ENCODE data around the gene TBC1D10B. TPM values are rescaled to one million over a fixed set of nuclear protein-coding genes. Genes with fewer than 3 reads are reported as not detected.

TBC1D10B gene, protein sequence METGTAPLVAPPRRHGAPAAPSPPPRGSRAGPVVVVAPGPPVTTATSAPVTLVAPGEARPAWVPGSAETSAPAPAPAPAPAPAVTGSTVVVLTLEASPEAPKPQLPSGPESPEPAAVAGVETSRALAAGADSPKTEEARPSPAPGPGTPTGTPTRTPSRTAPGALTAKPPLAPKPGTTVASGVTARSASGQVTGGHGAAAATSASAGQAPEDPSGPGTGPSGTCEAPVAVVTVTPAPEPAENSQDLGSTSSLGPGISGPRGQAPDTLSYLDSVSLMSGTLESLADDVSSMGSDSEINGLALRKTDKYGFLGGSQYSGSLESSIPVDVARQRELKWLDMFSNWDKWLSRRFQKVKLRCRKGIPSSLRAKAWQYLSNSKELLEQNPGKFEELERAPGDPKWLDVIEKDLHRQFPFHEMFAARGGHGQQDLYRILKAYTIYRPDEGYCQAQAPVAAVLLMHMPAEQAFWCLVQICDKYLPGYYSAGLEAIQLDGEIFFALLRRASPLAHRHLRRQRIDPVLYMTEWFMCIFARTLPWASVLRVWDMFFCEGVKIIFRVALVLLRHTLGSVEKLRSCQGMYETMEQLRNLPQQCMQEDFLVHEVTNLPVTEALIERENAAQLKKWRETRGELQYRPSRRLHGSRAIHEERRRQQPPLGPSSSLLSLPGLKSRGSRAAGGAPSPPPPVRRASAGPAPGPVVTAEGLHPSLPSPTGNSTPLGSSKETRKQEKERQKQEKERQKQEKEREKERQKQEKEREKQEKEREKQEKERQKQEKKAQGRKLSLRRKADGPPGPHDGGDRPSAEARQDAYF
- total RNA-seq (2013), result 29.3 TPM
- polyA plus RNA-seq, result 10 to 100 TPM; 12.2 to 36.0 (median 13.8) TPM
- 45.4 and 63.3 TPM in 2 replicates for polyA minus RNA-seq
- 20.4 to 72.7 (median 35.2) reads per million in 11 experiments for total RNA-seq

GRCh38 chr16:30370456-30371247 is at the start of gene TBC1D10B:
Gene TBC1D10B (minus strand): TSS chr16:30370494. CDS start chr16:30370183, 311 bp downstream.
- peaks cover 34% of the 10 kb centered on the region for H4K20me1 ChIP-seq (ENCODE audit: insufficient read depth, low read length)
- H3K36me3 ChIP-seq (replicated peaks in 1 of 2; ENCODE audit: control insufficient read depth in 1 of 2, insufficient read depth in 2 of 2, low read length in 2 of 2), result peaks cover 8 to 17% of the 10 kb centered on the region in 2 donors
- peaks cover 6 to 15% of the 10 kb centered on the region in 2 donors for H3K36me3 Mint-ChIP-seq
- no peaks in the 10 kb centered on the region for H3K9me3 ChIP-seq (replicated peaks in 1 of 2; ENCODE audit: control insufficient read depth in 1 of 2, insufficient read depth in 1 of 2, low read length in 2 of 2)
- peak within 1 kb of the TSS; percentile 92 to 97 for H3K4me3 Mint-ChIP-seq
- H3K27me3 Mint-ChIP-seq (ENCODE audit: low read depth in 3 of 3), result peaks cover 0 to 6% (median 0%) of the 10 kb centered on the region in 3 donors
- WGBS (ENCODE audit: insufficient coverage), result under 1% methylated on average over 23 of the region's 40 CpGs
- DNase-seq, result peak; percentile 100
- H3K4me1 Mint-ChIP-seq, result peaks cover 43% of the 10 kb centered on the region
- peaks cover 44% of the 10 kb centered on the region for H3K79me2 ChIP-seq (ENCODE audit: insufficient read depth, low read length)
- H3K9ac ChIP-seq (ENCODE audit: insufficient read depth, low read length, poor library complexity, severe bottlenecking), result peak within 1 kb of the TSS; percentile 88
- intact Hi-C loops (cut with micrococcal nuclease), result loop anchor here (1.0 to 10.0 kb wide), 5 partner anchors 8 to 344 kb away; partner anchors contain the start of genes CD2BP2 (in 1 of the 2), FBRS (in 1 of the 2) and PRR14 (in 1 of the 2)
- H3K27ac Mint-ChIP-seq, result peak within 1 kb of the TSS; percentile 94 to 98 (median 97)
- peaks cover 0 to 6% (median 0%) of the 10 kb centered on the region in 7 donors for H3K9me3 Mint-ChIP-seq
- peak within 1 kb of the TSS; percentile 57 to 96 (median 60) for H3K4me3 ChIP-seq (replicated peaks in 1 of 3; ENCODE audit: low read depth in 2 of 3, low read length in 3 of 3)
- TF ChIP-seq, protein P1, sequence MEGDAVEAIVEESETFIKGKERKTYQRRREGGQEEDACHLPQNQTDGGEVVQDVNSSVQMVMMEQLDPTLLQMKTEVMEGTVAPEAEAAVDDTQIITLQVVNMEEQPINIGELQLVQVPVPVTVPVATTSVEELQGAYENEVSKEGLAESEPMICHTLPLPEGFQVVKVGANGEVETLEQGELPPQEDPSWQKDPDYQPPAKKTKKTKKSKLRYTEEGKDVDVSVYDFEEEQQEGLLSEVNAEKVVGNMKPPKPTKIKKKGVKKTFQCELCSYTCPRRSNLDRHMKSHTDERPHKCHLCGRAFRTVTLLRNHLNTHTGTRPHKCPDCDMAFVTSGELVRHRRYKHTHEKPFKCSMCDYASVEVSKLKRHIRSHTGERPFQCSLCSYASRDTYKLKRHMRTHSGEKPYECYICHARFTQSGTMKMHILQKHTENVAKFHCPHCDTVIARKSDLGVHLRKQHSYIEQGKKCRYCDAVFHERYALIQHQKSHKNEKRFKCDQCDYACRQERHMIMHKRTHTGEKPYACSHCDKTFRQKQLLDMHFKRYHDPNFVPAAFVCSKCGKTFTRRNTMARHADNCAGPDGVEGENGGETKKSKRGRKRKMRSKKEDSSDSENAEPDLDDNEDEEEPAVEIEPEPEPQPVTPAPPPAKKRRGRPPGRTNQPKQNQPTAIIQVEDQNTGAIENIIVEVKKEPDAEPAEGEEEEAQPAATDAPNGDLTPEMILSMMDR (IDR thresholded peaks at IDR 0.05), result no peak
- H3K27ac ChIP-seq (ENCODE audit: low read depth in 1 of 2, low read length in 2 of 2), result peak within 1 kb of the TSS; percentile 86 to 88
- H3K4me1 ChIP-seq (ENCODE audit: control insufficient read depth in 1 of 2, insufficient read depth in 2 of 2, low read length in 2 of 2), result peaks cover 27 to 40% of the 10 kb centered on the region in 2 donors
- H2AFZ ChIP-seq (ENCODE audit: insufficient read depth, low read depth, low read length, poor library complexity, severe bottlenecking), result peak within 1 kb of the TSS; percentile 75
- H3K4me2 ChIP-seq (replicated peaks; ENCODE audit: extremely low read depth, low read length, poor library complexity, severe bottlenecking), result peak within 1 kb of the TSS; percentile 100
- no peaks in the 10 kb centered on the region for H3K27me3 ChIP-seq (ENCODE audit: control insufficient read depth in 2 of 2, insufficient read depth in 2 of 2, low read length in 2 of 2)
